GM21447 (cell line): Measurements from ENCODE around the gene TTLL8.
"Not testable (repeated sequence)": the region's sequence is repeated elsewhere in the genome, so short reads cannot be mapped to it uniquely, and the experiment has no call there.

Experiments
- ATAC-seq: cut with Tn5 transposase; IDR thresholded peaks from one replicate; pipeline ENCODE4 v1.9.1; 2021; ENCODE audit not compliant: unreplicated experiment

The TTLL8 gene

DNA sequence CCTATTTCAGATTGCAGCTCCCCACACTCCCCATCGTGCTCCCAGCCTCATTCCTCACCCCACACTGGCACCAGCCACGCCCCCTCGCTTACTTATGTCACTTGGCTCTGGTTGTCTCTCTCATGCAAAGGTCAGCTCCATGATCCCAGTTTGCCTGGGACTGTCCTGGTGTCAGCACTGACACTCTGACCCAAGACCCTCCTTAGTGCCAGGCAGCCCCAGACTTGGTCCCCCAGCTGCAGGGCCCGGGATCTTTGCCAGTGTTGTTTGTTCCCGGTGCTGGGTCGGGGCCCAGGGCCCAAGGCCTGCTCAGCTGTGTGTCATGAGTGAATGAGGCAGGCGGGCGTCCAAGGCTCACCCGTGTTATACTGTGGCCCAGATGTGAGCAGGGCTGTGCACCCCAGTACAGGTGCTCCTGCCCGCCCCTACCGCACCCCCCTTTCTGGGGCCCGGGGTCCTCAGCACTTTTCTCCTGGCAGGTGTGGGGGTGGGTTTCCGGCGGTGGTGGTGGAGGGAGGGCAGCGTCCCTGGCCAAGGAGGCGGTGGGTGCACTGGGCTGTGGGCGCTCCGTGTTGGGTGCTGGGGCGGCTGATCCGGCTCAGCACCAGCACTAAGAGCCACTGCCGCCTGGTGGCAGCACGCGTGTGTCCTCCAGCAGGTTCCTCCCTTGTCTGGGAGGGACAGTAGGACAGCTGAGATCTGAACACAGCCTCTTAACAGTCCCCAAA is 65.0 kb downstream of the TTLL8 start:
- no peak for ATAC-seq

DNA sequence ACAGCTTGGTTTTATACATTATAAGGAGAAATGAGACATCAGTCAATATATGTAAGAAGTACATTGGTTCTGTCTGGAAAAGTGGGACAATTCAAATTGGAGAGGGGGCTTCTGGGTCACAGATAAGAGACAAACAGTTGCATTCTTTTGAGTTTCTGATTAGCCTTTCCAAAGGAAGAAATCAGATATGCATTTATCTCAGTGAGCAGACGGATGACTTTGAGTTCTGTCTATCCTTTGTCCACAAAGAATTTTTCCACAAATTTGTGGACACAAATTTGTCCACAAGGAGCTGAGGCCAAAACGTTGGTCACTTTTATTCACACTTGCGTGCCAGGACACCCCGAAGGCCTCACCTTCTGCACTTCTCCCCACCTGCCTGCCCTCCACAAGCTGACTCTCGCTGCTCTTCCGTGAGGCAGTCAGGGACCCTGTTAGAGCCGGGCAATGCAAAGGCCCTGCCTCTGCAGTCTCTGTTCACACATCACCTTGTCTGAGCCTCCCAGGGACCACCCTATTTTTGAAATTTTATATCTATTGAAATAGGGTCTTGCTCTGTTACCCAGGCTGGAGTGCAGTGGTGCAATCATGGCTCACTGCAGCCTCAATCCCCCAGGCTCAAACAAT is 66.1 kb downstream of the TTLL8 start:
- ATAC-seq, result no peak

GRCh38 chr22:49991167-49991566 is 66.9 kb downstream of the TTLL8 start:
- no peak for ATAC-seq

GRCh38 chr22:49989826-49990225 is 68.3 kb downstream of the TTLL8 start:
- not testable (repeated sequence) for ATAC-seq

GRCh38 chr22:49986325-49986724 is 71.8 kb downstream of the TTLL8 start:
- no peak for ATAC-seq

- ATAC-seq, result no peak
Measured at GRCh38 chr22:49983148-49984042, 74.7 kb downstream of the TTLL8 start.

DNA sequence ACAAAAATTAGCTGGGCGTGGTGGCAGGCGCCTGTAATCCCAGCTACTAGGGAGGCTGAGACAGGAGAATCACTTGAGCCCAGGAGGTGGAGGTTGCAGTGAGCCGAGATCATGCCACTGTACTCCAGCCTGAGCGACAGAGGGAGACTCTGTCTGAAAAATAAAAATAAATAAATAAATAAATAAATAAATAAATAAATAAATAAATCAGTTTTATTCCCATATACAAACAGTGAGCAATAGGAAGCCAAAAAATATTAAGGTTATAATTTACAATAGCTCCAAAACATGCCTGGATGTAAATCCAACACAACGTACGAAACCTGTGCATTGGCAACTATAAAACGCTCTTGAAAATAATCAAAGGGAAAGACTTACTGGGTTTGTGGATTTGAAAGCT is 76.3 kb downstream of the TTLL8 start:
- ATAC-seq, result not testable (repeated sequence)

GRCh38 chr22:49979587-49980264 is 78.4 kb downstream of the TTLL8 start:
- ATAC-seq, result no peak

DNA sequence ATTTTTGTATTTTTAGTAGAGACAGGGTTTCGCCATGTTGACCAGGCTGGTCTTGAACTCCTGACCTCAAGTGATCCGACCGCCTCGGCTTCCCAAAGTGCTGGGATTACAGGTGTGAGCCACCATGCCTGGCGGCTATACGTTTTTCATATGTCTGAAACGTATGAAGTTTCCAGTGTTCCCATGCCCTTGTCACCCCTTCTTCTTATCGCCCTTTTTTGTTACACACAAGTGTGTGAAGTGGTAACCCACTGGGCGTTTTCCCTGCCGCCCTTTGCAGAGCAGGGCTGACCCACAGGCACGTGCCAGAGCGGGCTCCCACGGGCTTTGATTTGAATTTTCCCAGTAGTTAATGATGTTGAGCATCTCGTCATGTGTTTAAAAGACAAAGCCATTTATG is 80.5 kb downstream of the TTLL8 start:
- no peak for ATAC-seq

DNA sequence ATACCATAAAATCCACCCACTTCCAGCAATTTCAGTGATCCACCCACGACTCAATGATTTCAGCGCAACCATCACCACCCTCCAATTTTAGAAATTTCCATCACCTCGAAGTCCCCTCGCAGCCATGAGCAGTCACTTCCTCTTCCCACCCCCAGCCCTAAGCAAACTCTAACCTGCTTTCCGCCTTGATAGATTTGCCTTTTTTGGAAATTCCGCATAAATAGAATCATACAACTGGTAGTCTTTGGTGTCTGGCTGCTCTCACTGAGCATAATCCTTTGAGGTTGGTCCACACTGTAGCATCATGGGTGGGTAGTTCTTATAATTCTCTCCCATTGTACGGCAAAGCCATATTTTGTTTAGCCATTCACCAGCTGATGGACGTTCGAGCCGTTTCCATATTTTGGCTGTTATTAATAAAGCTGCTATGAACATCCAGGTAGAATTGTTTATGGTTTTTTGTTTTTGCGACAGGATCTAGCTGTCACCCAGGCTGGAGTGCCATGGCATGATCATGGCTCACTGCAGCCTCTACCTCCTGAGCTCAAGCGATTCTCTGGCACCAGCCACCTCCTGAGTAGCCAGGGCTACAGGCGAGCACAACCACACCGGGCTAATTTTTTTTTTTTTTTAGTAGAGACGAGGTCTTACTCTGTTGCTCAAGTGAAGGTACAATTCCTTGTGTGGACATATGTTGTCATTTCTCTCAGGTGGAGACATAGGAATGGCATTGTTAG is 81.5 kb downstream of the TTLL8 start:
- no peak for ATAC-seq

DNA sequence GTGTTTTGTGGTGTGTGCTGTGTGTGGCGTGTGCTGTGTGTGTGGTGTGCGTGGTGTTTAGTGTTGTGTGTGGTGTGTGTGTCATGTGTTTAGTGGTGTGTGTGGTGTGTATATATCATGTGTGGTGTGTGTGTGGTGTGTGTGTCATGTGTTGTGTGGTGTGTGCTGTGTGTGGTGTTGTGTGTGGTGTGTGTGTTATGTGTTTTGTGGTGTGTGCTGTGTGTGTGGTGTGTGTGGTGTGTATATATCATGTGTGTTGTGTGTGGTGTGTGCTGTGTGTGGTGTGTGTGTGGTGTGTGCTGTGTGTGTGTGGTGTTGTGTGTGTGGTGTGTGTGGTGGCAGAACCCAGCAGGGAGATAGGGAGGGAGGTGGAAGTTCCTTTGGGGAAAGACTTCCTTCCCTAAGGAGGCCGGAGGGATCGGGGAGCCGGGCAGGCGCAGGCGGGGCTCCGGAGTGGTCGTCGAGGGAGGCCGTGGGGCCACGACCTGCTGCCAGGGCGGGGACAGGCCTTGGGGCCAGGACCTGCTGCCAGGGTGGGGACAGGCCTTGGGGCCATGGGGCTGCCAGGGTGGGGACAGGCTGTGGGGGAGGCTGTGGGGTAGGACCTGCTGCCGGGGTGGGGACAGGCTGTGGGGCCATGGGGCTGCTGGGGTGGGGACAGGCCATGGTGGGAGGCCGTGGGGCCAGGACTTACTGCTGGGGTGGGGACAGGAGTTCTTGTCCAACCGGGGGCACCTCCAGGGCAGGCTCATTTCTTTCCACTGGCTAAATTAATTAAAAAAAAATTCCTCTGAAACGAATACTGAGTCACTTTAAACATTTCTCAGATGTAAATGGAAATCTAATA is 82.3 kb downstream of the TTLL8 start:
- ATAC-seq, result no peak

GRCh38 chr22:49973018-49973961 is 84.8 kb downstream of the TTLL8 start:
- ATAC-seq, result no peak

GRCh38 chr22:49972163-49973017 is 85.7 kb downstream of the TTLL8 start:
- ATAC-seq, result no peak

GRCh38 chr22:49971232-49972162 is 86.6 kb downstream of the TTLL8 start:
- peak; percentile 16 for ATAC-seq

DNA sequence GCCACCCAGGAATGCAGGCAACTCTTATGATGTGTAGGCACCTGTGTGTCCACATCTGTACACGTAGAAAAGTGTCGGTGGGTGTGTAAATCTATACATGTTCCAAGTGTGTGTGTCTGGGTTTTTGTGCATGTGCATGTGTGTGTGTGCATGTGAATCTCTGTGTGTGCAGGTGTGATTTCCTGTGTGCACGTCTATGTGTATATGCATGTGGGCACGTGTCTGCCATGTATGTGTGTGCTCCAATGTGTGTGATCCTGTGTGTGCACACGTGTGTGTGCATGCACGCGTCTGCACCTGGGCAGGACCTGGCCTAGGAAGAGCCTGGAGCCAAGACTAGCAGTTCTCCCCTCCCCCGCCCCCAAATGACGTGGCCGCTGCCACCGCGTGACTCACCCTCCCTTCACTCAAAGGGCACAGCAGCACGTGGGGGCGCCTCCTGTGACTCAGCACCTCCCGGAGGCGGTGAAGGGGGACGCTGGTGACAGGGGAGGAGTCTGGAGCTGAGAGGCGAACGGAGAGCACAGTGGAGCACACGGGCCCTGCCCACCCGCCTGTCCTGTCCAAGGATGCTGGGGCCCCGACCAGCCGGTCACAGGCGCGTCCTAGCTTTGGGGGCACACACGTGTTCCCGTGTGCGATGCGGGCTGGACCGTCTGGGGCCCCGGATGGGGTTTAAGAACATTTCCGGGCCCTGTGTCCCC is 87.4 kb downstream of the TTLL8 start:
- ATAC-seq, result peak; percentile 68
